IMR-90 (cell line): ENCODE results near the gene MANSC1. TPM values are rescaled to one million over a fixed set of nuclear protein-coding genes. Genes with fewer than 3 reads are reported as not detected.

Experiments used
- ATAC-seq: fragments of 200-7000 bp; cut with Tn5 transposase; 2 replicates; pipeline ENCODE4 v1.9.1; 2020; ENCODE audit warnings: low read depth, mild to moderate bottlenecking, moderate library complexity
- BruUV-seq: library from RNA; stranded (reverse); fragments of 400-500 nt; replicated peaks from 2 replicates; lab custom pipeline; 2021; lab: Mats Ljungman, UMichigan
- CTCF ChIA-PET: fragments of 300-600 bp; formaldehyde crosslinking; extraction: SDS; loops from one replicate; lab custom pipeline; 2021; ENCODE audit warnings: antibody characterized with exemption; lab: Yijun Ruan, JAX
- POLR2A ChIA-PET: fragments of 300-600 bp; sonication (Branson Sonifier 250); formaldehyde crosslinking; loops from one replicate; lab custom pipeline; 2022; ENCODE audit warnings: antibody characterized with exemption; ENCODE audit not compliant: unreplicated experiment; lab: Charles Lee
- DNase-seq: peaks from one replicate; pipeline ENCODE4 v3.0.0; 2013
- H2AFZ ChIP-seq: replicated peaks from 2 replicates; pipeline ENCODE3; 2013; ENCODE audit warnings: low read length, mild to moderate bottlenecking; ENCODE audit not compliant: poor library complexity
- H2AK5ac ChIP-seq: 2 replicates; pipeline ENCODE4 v1.6.1; 2013; ENCODE audit warnings: low read depth, low read length, inconsistent platforms
- H2AK9ac ChIP-seq: replicated peaks from 2 replicates; pipeline ENCODE3; 2013; ENCODE audit warnings: mild to moderate bottlenecking, low read depth, low read length, moderate library complexity; ENCODE audit not compliant: poor library complexity
- H2BK120ac ChIP-seq: 2 replicates; pipeline ENCODE4 v1.6.1; 2013; ENCODE audit warnings: low read depth, low read length, inconsistent platforms
- H2BK15ac ChIP-seq: 3 replicates; pipeline ENCODE4 v1.6.1; 2013; ENCODE audit warnings: low read depth, low read length, inconsistent platforms
- H2BK20ac ChIP-seq: 2 replicates; pipeline ENCODE4 v1.6.1; 2013; ENCODE audit warnings: low read depth, mild to moderate bottlenecking, inconsistent platforms, low read length, moderate library complexity
- H2BK5ac ChIP-seq: 2 replicates; pipeline ENCODE4 v1.6.1; 2013; ENCODE audit warnings: mild to moderate bottlenecking, low read depth, low read length, inconsistent platforms; ENCODE audit not compliant: poor library complexity, severe bottlenecking
- H3K14ac ChIP-seq: replicated peaks from 2 replicates; pipeline ENCODE4 v1.6.1; 2013; ENCODE audit warnings: low read depth, low read length, inconsistent platforms
- H3K18ac ChIP-seq: 2 replicates; pipeline ENCODE4 v1.6.1; 2013; ENCODE audit warnings: low read depth, low read length, control low read depth
- H3K23ac ChIP-seq: 2 replicates; pipeline ENCODE4 v1.6.1; 2013; ENCODE audit warnings: low read depth, low read length, inconsistent platforms
- H3K27ac ChIP-seq: 2 replicates; pipeline ENCODE4 v1.5.1; 2013; ENCODE audit warnings: mild to moderate bottlenecking, control low read depth, low read length; ENCODE audit not compliant: insufficient read depth
- H3K27me3 ChIP-seq: 2 replicates; pipeline ENCODE4 v1.6.1; 2013; ENCODE audit warnings: low read length; ENCODE audit not compliant: control insufficient read depth, insufficient read depth
- H3K36me3 ChIP-seq: 2 replicates; pipeline ENCODE4 v1.6.1; 2013; ENCODE audit warnings: low read length, mixed read lengths; ENCODE audit not compliant: control insufficient read depth, insufficient read depth
- H3K4ac ChIP-seq: 2 replicates; pipeline ENCODE4 v1.6.1; 2013; ENCODE audit warnings: low read depth, low read length, inconsistent platforms
- H3K4me1 ChIP-seq: 2 replicates; pipeline ENCODE4 v1.6.1; 2013; ENCODE audit warnings: low read length, mixed read lengths; ENCODE audit not compliant: control insufficient read depth, insufficient read depth
- H3K4me2 ChIP-seq: 2 replicates; pipeline ENCODE4 v1.6.1; 2013; ENCODE audit warnings: low read depth, mild to moderate bottlenecking, control low read depth, low read length, moderate library complexity
- H3K4me3 ChIP-seq: 2 replicates; pipeline ENCODE4 v1.5.1; 2013; ENCODE audit warnings: low read depth, mild to moderate bottlenecking, control low read depth, low read length, moderate library complexity; ENCODE audit not compliant: insufficient read depth
- H3K56ac ChIP-seq: 2 replicates; pipeline ENCODE4 v1.6.1; 2013; ENCODE audit warnings: low read length, inconsistent platforms; ENCODE audit not compliant: insufficient read depth; ENCODE audit errors: extremely low read depth
- H3K79me1 ChIP-seq, 2 experiments: 2 replicates each; pipeline ENCODE4 v1.6.1; 2013; ENCODE audit warnings: low read length in 2 of 2, inconsistent platforms in 1 of 2, low read depth in 1 of 2
- H3K9ac ChIP-seq: 2 replicates; pipeline ENCODE4 v1.6.1; 2013; ENCODE audit warnings: low read depth, low read length, control low read depth
- H3K9me1 ChIP-seq: 2 replicates; pipeline ENCODE4 v1.6.1; 2013; ENCODE audit warnings: low read length, inconsistent platforms; ENCODE audit not compliant: insufficient read depth
- H3K9me3 ChIP-seq: 2 replicates; pipeline ENCODE4 v1.6.1; 2013; ENCODE audit warnings: low read length; ENCODE audit not compliant: control insufficient read depth, insufficient read depth
- H4K20me1 ChIP-seq: 2 replicates; pipeline ENCODE4 v1.6.1; 2013; ENCODE audit warnings: low read length, inconsistent platforms; ENCODE audit not compliant: insufficient read depth
- H4K5ac ChIP-seq: 2 replicates; pipeline ENCODE4 v1.6.1; 2013; ENCODE audit warnings: mild to moderate bottlenecking, low read depth, low read length, control low read depth
- H4K8ac ChIP-seq, 2 experiments: 2 replicates each; pipeline ENCODE4 v1.6.1; 2013; ENCODE audit warnings: low read depth in 2 of 2, low read length in 2 of 2, control low read depth in 1 of 2, inconsistent platforms in 1 of 2
- H4K91ac ChIP-seq: 2 replicates; pipeline ENCODE4 v1.6.1; 2013; ENCODE audit warnings: low read depth, low read length, inconsistent platforms; ENCODE audit not compliant: insufficient read depth
- BHLHE40 ChIP-seq: fragments of 150-350 bp; IDR thresholded peaks from 2 replicates; pipeline ENCODE4 v1.6.1; 2016; ENCODE audit warnings: mild to moderate bottlenecking, low read depth, low read length
- CEBPB ChIP-seq: IDR thresholded peaks from 2 replicates; pipeline ENCODE4 v1.6.1; 2012; ENCODE audit warnings: low read depth, low read length, improper control_type of control experiment
- CTCF ChIP-seq: conservative IDR thresholded peaks from 2 replicates; pipeline ENCODE4 v1.5.1; 2012; ENCODE audit warnings: mild to moderate bottlenecking, low read depth, low read length, improper control_type of control experiment
- FOS ChIP-seq: fragments of 150-350 bp; IDR thresholded peaks from 2 replicates; pipeline ENCODE4 v1.6.1; 2016; ENCODE audit warnings: low read depth, low read length
- MAFK ChIP-seq: IDR thresholded peaks from 2 replicates; pipeline ENCODE4 v1.6.1; 2012; ENCODE audit warnings: low read depth, low read length, improper control_type of control experiment
- MXI1 ChIP-seq: IDR thresholded peaks from 2 replicates; pipeline ENCODE4 v1.6.1; 2012; ENCODE audit warnings: low read depth, mild to moderate bottlenecking, low read length, moderate library complexity, borderline replicate concordance
- NFE2L2 ChIP-seq: fragments of 150-350 bp; IDR thresholded peaks from 2 replicates; pipeline ENCODE4 v1.6.1; 2016; ENCODE audit warnings: low read depth, mild to moderate bottlenecking, low read length
- RAD21 ChIP-seq: IDR thresholded peaks from 2 replicates; pipeline ENCODE4 v1.6.1; 2012; ENCODE audit warnings: low read length, improper control_type of control experiment
- RCOR1 ChIP-seq: IDR thresholded peaks from 2 replicates; pipeline ENCODE4 v1.6.1; 2012; ENCODE audit warnings: mild to moderate bottlenecking, low read length, improper control_type of control experiment; ENCODE audit not compliant: insufficient replicate concordance
- RFX5 ChIP-seq: IDR thresholded peaks from 2 replicates; pipeline ENCODE4 v1.8.0; 2012; ENCODE audit warnings: low read depth, mild to moderate bottlenecking, low read length, moderate library complexity
- SMC3 ChIP-seq: fragments of 150-350 bp; IDR thresholded peaks from 2 replicates; pipeline ENCODE4 v1.6.1; 2016; ENCODE audit warnings: low read depth, mild to moderate bottlenecking, antibody characterized with exemption, low read length, moderate library complexity
- USF2 ChIP-seq: fragments of 150-350 bp; IDR thresholded peaks from 2 replicates; pipeline ENCODE4 v1.6.1; 2017; ENCODE audit warnings: mild to moderate bottlenecking, antibody characterized with exemption, low read length, low read depth
- WGBS, 2 experiments: methylation state at CpG; one replicate each; pipeline versions ENCODE4 v1.1.5 to v1.1.7; 2013; ENCODE audit warnings: missing lambda C conversion rate in 2 of 2; ENCODE audit not compliant: insufficient read length in 1 of 2; ENCODE audit errors: extremely low coverage in 2 of 2; 5-methylcytosine and 5-hydroxymethylcytosine counted together
- dilution Hi-C: fragments of 300-500 bp; cut with HindIII; formaldehyde crosslinking; loops from one replicate; pipeline ENCODE4 v1.14.3; 2018; ENCODE audit warnings: low sequenced_read_pairs; ENCODE audit not compliant: unreplicated experiment
- in situ Hi-C: fragments of 300-500 bp; cut with MboI; formaldehyde crosslinking; loops from 3 replicates; pipeline ENCODE4 v1.14.3; 2019; ENCODE audit warnings: low sequenced_read_pairs, inconsistent platforms, mixed read lengths
- intact Hi-C: fragments of 100-400 bp; cut with micrococcal nuclease; formaldehyde crosslinking; loops from 2 replicates; pipeline ENCODE4 v1.10.0; 2022
- polyA plus RNA-seq, 3 experiments: library from polyadenylated mRNA; depleted of rRNA; stranded (reverse); fragments of >200 nt; gene quantifications; 2 replicates each; pipeline ENCODE4 v1.2.3, GENCODE V29; 2012; ENCODE audit warnings: low replicate concordance in 1 of 3
- total RNA-seq: library from RNA; depleted of rRNA; stranded (reverse); fragments of >200 nt; gene quantifications from 2 replicates; pipeline ENCODE4 v1.2.3, GENCODE V29; 2012
- TF ChIP-seq, protein P1 (sequence below): fragments of 150-350 bp; IDR thresholded peaks from 2 replicates; pipeline ENCODE4 v1.6.1; 2016; ENCODE audit warnings: low read depth, mild to moderate bottlenecking, low read length, moderate library complexity, borderline replicate concordance

Gene MANSC1
- total and polyA plus RNA-seq, 2 of the 4 experiments (the other 2 are of a cell fraction) = 1.1 to 2.2 TPM

- Histone ChIP-seq H2BK5ac (no peak overlapping the region), H3K36me3 (no peaks in the 10 kb centered on the region), H2BK120ac (no peak overlapping the region), H3K9ac (no peak overlapping the region), H3K9me3 (no peaks in the 10 kb centered on the region), H3K27me3 (no peaks in the 10 kb centered on the region), H3K27ac (no peak overlapping the region), H2AK5ac (no peak overlapping the region; the same call in 1 of the 2 replicates), H4K8ac (no peak overlapping the region), H3K4ac (no peak overlapping the region), H3K18ac (no peak overlapping the region), H3K79me1 (no peaks in the 10 kb centered on the region), H3K4me3 (no peak overlapping the region), H4K91ac (no peak overlapping the region), H2BK20ac (no peak overlapping the region), H3K23ac (no peak overlapping the region), H3K56ac (no peak overlapping the region), H3K14ac (no peak overlapping the region), H4K20me1 (no peaks in the 10 kb centered on the region), H3K4me2 (peak overlapping the region; percentile 1; the same call in 1 of the 2 replicates), H3K9me1 (no peaks in the 10 kb centered on the region), H2BK15ac (no peak overlapping the region), H2AFZ (no peak overlapping the region), H2AK9ac (no peak overlapping the region), H3K4me1 (peaks cover 6% of the 10 kb centered on the region; the same call in 1 of the 2 replicates), H4K5ac (no peak overlapping the region)
- no TSS peak for BruUV-seq
- ATAC-seq = peak; percentile 30
- TF ChIP-seq RAD21 (no peak), USF2 (no peak), SMC3 (no peak), BHLHE40 (no peak), CEBPB (no peak), RCOR1 (no peak), FOS (no peak), MXI1 (no peak), CTCF (no peak), NFE2L2 (no peak), MAFK (no peak), RFX5 (no peak)
- TF ChIP-seq, protein P1, sequence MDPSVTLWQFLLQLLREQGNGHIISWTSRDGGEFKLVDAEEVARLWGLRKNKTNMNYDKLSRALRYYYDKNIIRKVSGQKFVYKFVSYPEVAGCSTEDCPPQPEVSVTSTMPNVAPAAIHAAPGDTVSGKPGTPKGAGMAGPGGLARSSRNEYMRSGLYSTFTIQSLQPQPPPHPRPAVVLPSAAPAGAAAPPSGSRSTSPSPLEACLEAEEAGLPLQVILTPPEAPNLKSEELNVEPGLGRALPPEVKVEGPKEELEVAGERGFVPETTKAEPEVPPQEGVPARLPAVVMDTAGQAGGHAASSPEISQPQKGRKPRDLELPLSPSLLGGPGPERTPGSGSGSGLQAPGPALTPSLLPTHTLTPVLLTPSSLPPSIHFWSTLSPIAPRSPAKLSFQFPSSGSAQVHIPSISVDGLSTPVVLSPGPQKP = no peak
- dilution Hi-C loops = no loop called here
- WGBS, 2 experiments = no CpG with 5 or more reads among the region's 9 CpGs
- intact Hi-C loops = loop anchor here (10.0 kb wide), 1 partner anchor 149 kb away; no protein-coding TSS in a partner anchor
- CTCF ChIA-PET = no interaction called here
- in situ Hi-C loops = loop anchor here (10.0 kb wide), 1 partner anchor 739 kb away; no protein-coding TSS in a partner anchor
- peak; percentile 45 for DNase-seq
- POLR2A ChIA-PET = no interaction called here
Observed at GRCh38 chr12:12323591-12323990, 26.5 kb downstream of the MANSC1 start.
